Measurements from ENCODE around the gene CRTC3.

CRTC3 gene

DNA sequence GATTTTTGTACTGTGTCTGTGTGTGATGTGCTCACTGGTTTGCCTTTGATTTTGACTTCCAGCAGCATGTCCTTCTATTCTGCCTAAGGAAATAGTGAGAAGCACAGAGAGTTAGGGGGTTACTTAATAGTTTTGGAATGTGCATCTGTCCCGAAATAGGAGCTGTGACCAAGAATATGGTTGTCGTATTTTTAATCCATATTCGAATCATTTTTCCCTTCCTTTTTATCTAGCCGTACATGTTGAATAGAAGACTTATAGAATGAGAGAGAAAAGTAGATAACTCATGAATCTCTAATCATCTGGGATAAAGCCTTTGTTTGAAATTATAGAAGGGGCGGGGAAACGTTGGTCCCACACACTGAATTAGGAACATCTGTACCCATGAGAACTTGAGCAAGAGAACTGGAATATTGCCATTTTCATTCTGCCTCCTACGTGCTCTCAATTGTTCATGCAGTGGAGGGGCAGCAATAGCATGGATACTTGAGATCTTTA lies 23.6 kb downstream of the CRTC3 start:
- no peak for DNase-seq (ENCODE audit: low read depth)
- TF ChIP-seq, protein P1, sequence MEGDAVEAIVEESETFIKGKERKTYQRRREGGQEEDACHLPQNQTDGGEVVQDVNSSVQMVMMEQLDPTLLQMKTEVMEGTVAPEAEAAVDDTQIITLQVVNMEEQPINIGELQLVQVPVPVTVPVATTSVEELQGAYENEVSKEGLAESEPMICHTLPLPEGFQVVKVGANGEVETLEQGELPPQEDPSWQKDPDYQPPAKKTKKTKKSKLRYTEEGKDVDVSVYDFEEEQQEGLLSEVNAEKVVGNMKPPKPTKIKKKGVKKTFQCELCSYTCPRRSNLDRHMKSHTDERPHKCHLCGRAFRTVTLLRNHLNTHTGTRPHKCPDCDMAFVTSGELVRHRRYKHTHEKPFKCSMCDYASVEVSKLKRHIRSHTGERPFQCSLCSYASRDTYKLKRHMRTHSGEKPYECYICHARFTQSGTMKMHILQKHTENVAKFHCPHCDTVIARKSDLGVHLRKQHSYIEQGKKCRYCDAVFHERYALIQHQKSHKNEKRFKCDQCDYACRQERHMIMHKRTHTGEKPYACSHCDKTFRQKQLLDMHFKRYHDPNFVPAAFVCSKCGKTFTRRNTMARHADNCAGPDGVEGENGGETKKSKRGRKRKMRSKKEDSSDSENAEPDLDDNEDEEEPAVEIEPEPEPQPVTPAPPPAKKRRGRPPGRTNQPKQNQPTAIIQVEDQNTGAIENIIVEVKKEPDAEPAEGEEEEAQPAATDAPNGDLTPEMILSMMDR (IDR thresholded peaks at IDR 0.05; ENCODE audit: insufficient read depth, low read depth, low read length, missing control alignments), result no peak
- H3K4me3 ChIP-seq (ENCODE audit: low read depth, low read length), result no peak overlapping the region

DNA sequence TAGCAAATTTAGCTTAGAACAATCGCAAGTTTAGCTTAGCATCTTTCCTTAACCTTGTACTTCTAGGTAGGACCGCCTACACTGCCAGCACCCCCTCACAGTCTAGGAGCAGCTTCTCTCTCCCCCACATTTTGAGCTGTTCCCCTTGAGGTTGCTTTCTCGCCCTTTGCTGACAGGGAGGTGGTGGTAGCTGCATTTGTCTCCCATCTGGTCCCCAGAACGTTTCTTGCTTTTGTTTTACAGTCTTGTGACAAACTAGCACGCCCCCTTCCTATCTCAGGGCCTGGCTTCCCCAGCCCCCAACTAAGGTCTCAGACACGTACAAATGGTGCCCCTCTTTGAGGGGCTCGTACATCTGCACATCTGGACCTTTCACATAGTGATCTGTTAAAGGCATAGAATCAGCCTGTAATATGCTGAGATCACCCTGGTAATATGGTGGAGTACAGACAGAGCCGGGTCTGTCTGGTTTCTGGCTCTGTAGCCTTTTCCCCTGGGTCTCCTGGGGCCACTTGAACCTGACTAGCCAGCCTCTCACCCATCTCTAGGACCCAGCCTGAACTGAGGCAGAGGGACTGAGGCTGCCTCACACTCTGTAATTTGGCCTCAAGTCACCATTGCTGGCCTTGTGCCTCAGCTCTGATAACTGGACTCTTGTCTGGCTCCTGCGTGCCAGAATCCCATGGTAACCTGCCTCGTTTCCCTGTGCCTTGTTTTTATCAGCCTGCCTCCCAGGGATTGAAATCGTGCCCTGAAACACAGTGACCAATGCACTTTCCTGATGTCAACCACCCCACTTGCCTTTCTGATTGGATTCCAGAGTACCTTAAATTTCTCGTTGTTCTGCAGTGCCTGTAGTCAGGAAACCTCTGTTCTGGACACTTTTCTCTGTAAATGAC lies 27.7 kb downstream of the CRTC3 start:
- TF ChIP-seq, protein P1 (IDR thresholded peaks at IDR 0.05; ENCODE audit: insufficient read depth, low read depth, low read length, missing control alignments), result no peak
- peak; percentile 41 for DNase-seq (ENCODE audit: low read depth)
- no peak overlapping the region for H3K4me3 ChIP-seq (ENCODE audit: low read depth, low read length)

DNA sequence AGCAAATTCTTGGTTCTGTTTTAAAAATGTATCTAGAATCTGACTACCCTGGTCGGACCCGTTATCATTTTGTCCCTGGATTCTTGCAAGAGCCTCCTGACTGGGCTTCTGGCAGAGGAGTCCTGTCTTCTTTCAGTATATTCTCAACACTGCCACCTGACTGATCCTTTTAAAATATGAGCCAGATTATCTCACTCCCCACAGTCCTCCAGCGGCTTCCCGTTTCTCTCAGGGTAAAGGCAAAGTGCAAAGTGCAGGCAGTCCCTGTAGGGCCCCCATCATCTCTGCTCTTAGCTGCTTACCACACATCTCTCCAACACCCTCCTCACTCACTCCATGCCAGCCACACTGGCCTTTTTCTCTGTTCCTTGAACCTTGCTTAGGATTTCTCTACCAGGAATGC lies 28.4 kb downstream of the CRTC3 start:
- no peak overlapping the region for H3K4me3 ChIP-seq (ENCODE audit: low read depth, low read length)
- no peak for DNase-seq (ENCODE audit: low read depth)

DNA sequence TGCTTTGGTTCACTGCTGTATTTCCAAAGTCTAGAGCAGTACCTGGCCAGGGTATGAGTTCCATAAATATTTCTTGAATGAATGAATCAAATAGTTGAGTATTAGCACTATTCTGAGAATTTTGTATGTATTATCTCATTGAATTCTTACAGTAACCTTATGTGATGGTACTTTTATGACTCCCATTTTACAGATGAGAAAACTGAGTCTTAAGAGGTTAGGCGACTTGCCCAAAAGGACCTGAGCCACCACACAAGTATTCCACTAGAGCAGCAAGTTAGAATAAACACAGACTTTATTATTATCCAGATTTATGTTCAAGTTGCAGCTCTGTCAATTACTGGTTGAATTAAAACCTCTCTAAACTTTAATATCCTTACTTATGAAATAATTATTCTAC lies 29.4 kb downstream of the CRTC3 start:
- H3K4me3 ChIP-seq (ENCODE audit: low read depth, low read length), result no peak overlapping the region
- TF ChIP-seq, protein P1 (IDR thresholded peaks at IDR 0.05; ENCODE audit: insufficient read depth, low read depth, low read length, missing control alignments), result no peak
- DNase-seq (ENCODE audit: low read depth), result no peak

More for the DNA sequence above, 28.4 kb downstream of the CRTC3 start:
- TF ChIP-seq, protein P1 (IDR thresholded peaks at IDR 0.05; ENCODE audit: insufficient read depth, low read depth, low read length, missing control alignments), result no peak

DNA sequence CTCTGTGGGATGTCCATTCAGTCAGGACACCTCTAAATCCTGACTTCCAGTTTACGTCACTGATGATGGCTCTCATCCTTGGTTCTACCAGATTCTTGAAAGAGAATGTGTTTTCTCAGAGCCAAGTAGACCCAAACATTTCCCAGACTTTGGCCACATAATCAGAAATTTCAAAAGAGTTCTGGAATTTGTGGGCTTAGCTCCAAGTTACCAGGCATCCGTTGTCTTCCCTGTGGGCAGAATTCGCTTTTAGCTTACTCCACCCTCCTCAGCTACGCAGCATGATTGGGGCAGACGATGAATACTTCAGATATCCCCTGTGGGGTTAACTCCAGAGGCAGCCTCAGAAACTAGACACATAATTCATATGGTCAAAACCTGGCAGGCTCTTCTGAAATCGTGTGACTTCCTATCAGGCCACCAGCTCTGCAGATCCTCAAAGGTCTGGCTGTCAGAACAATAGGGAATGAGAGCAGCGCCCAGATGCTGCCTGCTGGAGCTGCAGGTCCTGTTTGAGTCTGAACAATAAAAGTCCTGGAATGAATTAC lies 30.6 kb downstream of the CRTC3 start:
- H3K4me3 ChIP-seq (ENCODE audit: low read depth, low read length), result no peak overlapping the region
- no peak for DNase-seq (ENCODE audit: low read depth)
- TF ChIP-seq, protein P1 (IDR thresholded peaks at IDR 0.05; ENCODE audit: insufficient read depth, low read depth, low read length, missing control alignments), result no peak

DNA sequence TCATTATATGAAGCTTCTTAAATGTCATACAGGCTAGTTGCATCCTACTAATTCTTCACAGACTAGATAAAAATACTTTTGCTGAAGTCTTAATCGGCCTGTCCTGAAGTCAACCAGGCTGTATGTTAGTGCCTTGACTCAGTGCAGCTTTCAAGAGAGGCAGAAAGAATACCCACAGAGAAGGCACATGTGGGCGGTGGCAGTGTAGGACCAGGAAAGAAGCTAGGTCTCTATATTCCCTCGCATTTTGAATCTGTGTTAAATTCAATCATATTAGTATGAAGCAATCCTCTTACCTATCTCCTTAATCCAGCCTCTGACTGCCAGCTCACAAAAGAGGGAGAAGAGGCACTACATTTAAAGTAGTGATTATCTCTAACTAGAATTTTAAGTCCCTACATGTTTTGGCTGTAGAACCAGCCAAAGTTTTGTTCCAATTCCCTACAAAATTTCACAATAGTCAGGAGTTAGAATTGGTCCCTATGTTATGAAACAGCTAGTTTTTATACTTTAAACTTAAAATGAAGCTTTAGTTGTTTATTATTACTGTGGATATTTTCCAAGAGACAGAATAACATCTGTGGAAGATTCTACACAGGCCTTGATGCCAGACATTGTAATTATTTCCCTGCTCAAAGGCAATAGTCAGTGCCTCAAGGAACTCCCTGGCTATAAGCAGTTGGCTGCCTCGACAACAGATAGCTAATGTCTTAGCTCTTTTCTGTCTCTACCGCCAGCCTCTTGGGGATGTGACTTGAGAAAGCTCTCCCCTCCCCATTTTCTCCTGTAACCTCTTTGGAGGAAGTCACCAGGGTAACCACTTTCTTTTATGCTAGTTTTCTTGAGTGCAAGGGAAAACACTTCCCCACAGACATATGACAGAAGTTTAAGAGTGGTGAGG lies 31.9 kb downstream of the CRTC3 start:
- TF ChIP-seq, protein P1 (IDR thresholded peaks at IDR 0.05; ENCODE audit: insufficient read depth, low read depth, low read length, missing control alignments), result no peak
- DNase-seq (ENCODE audit: low read depth), result peak; percentile 35
- no peak overlapping the region for H3K4me3 ChIP-seq (ENCODE audit: low read depth, low read length)

Data from GM12865 (cell line).